HFFc6 (cell line): Measurements from ENCODE around the gene KANSL1L. TPM values are rescaled to one million over a fixed set of nuclear protein-coding genes. Genes with fewer than 3 reads are reported as not detected.

Source experiments
- DNase-seq: peaks from one replicate; pipeline ENCODE4 v3.0.0-alpha.2; 2018
- H3K27ac Mint-ChIP-seq: 2 replicates; pipeline ENCODE4 v1.8.0; 2020; ENCODE audit warnings: mild to moderate bottlenecking, mixed read lengths
- H3K27me3 Mint-ChIP-seq: 2 replicates; pipeline ENCODE4 v1.8.0; 2021; ENCODE audit warnings: mild to moderate bottlenecking, moderate library complexity, mixed read lengths; ENCODE audit not compliant: insufficient read depth
- H3K36me3 Mint-ChIP-seq: 2 replicates; pipeline ENCODE4 v1.8.0; 2021; ENCODE audit warnings: low read depth, mixed read lengths
- H3K4me1 Mint-ChIP-seq: 2 replicates; pipeline ENCODE4 v1.8.0; 2020; ENCODE audit warnings: low read depth, mixed read lengths
- H3K4me3 Mint-ChIP-seq: 2 replicates; pipeline ENCODE4 v1.8.0; 2020; ENCODE audit warnings: mild to moderate bottlenecking, moderate library complexity, mixed read lengths
- H3K9me3 Mint-ChIP-seq: 2 replicates; pipeline ENCODE4 v1.8.0; 2020; ENCODE audit warnings: mild to moderate bottlenecking, mixed read lengths
- CTCF ChIP-seq: fragments of 200-600 bp; sonication (generic); IDR thresholded peaks from 2 replicates; pipeline ENCODE4 v1.5.0; 2021; ENCODE audit warnings: antibody characterized with exemption, mild to moderate bottlenecking
- total RNA-seq, 6 experiments: library from RNA; stranded (reverse); fragmentation: NEBNext Ultra II Directional; extraction: Animal tissue kit (Norgen Biotek cat#: 25700); gene quantifications; 2 replicates in 1 of 6; 3 replicates in 5 of 6; pipeline ENCODE4 v1.2.3, GENCODE V29; 2021

Gene KANSL1L
- total RNA-seq, 6 experiments from 2014 or later, result 3.3 to 6.0 (median 4.8) TPM

GRCh38 chr2:209976698-209977385 lies 194.4 kb downstream of the KANSL1L start:
- H3K27ac Mint-ChIP-seq, result no peak overlapping the region
- H3K27me3 Mint-ChIP-seq, result no peaks in the 10 kb centered on the region; the same call in 1 of the 2 replicates
- no peaks in the 10 kb centered on the region for H3K4me1 Mint-ChIP-seq
- H3K36me3 Mint-ChIP-seq, result no peaks in the 10 kb centered on the region
- no peak for DNase-seq
- no peak for TF ChIP-seq CTCF
- no peak overlapping the region for H3K4me3 Mint-ChIP-seq
- no peaks in the 10 kb centered on the region for H3K9me3 Mint-ChIP-seq

- Mint-ChIP-seq H3K9me3 (no peaks in the 10 kb centered on the region), H3K27ac (no peak overlapping the region), H3K4me1 (no peaks in the 10 kb centered on the region), H3K4me3 (no peak overlapping the region), H3K27me3 (peaks cover 1% of the 10 kb centered on the region; the same call in 1 of the 2 replicates), H3K36me3 (no peaks in the 10 kb centered on the region)
- TF ChIP-seq CTCF, result no peak
- peak; percentile 43 for DNase-seq
Measured at GRCh38 chr2:209974576-209974975, 196.6 kb downstream of the KANSL1L start.

GRCh38 chr2:209973328-209973727 lies 197.9 kb downstream of the KANSL1L start:
- Mint-ChIP-seq H3K4me1 (no peaks in the 10 kb centered on the region), H3K27me3 (peaks cover 2% of the 10 kb centered on the region; the same call in 1 of the 2 replicates), H3K36me3 (no peaks in the 10 kb centered on the region), H3K9me3 (no peaks in the 10 kb centered on the region), H3K4me3 (no peak overlapping the region), H3K27ac (no peak overlapping the region)
- TF ChIP-seq CTCF, result no peak
- peak; percentile 4 for DNase-seq

Other genes with a start within 250 kb of the KANSL1L start
- gene RPE, start 168.8 kb downstream of the KANSL1L start, total RNA-seq, result 10 to 100 TPM; 58.9 to 70.9 (median 67.3) TPM
- not detected for gene ACADL, start 54.0 kb upstream of the KANSL1L start, total RNA-seq
- not detected for gene MYL1, start 143.8 kb upstream of the KANSL1L start, total RNA-seq